HG02885 (cell line): ENCODE measurements around the gene XPO4.
"Not testable (repeated sequence)": the region's sequence is repeated elsewhere in the genome, so short reads cannot be mapped to it uniquely, and the experiment has no call there.

Experiments used
- ATAC-seq: cut with Tn5 transposase; IDR thresholded peaks from one replicate; pipeline ENCODE4 v1.9.1; 2021; ENCODE audit warnings: mild to moderate bottlenecking; ENCODE audit not compliant: unreplicated experiment, poor library complexity

Gene XPO4

GRCh38 chr13:20891768-20892167 lies 10.8 kb downstream of the XPO4 start:
- no peak for ATAC-seq

- no peak for ATAC-seq
Measured at GRCh38 chr13:20891034-20891433, 11.5 kb downstream of the XPO4 start.

- ATAC-seq = not testable (repeated sequence)
Measured at GRCh38 chr13:20890540-20890939, 12.0 kb downstream of the XPO4 start.

- ATAC-seq = no peak
Measured at GRCh38 chr13:20882206-20882605, 20.3 kb downstream of the XPO4 start.

GRCh38 chr13:20877902-20878301 lies 24.6 kb downstream of the XPO4 start:
- no peak for ATAC-seq

- ATAC-seq = not testable (repeated sequence)
Measured at GRCh38 chr13:20876802-20877201, 25.7 kb downstream of the XPO4 start.

- ATAC-seq = not testable (repeated sequence)
Measured at GRCh38 chr13:20874439-20874838, 28.1 kb downstream of the XPO4 start.

- ATAC-seq = no peak
Measured at GRCh38 chr13:20873348-20873747, 29.2 kb downstream of the XPO4 start.

GRCh38 chr13:20870829-20871228 lies 31.7 kb downstream of the XPO4 start:
- ATAC-seq = no peak

- ATAC-seq = no peak
Measured at GRCh38 chr13:20869540-20869939, 33.0 kb downstream of the XPO4 start.

- ATAC-seq = no peak
Measured at GRCh38 chr13:20867408-20867807, 35.1 kb downstream of the XPO4 start.

GRCh38 chr13:20861666-20862065 lies 40.9 kb downstream of the XPO4 start:
- ATAC-seq = not testable (repeated sequence)

- ATAC-seq = no peak
Measured at GRCh38 chr13:20860844-20861243, 41.7 kb downstream of the XPO4 start.

- no peak for ATAC-seq
Measured at GRCh38 chr13:20856650-20857049, 45.9 kb downstream of the XPO4 start.

GRCh38 chr13:20851844-20852402 lies 50.6 kb downstream of the XPO4 start:
- no peak for ATAC-seq

- ATAC-seq = no peak
Measured at GRCh38 chr13:20848944-20849343, 53.6 kb downstream of the XPO4 start.

GRCh38 chr13:20848203-20848602 lies 54.3 kb downstream of the XPO4 start:
- no peak for ATAC-seq

- no peak for ATAC-seq
Measured at GRCh38 chr13:20847296-20847695, 55.2 kb downstream of the XPO4 start.

- no peak for ATAC-seq
Measured at GRCh38 chr13:20843166-20843565, 59.4 kb downstream of the XPO4 start.

- ATAC-seq = no peak
Measured at GRCh38 chr13:20840568-20840967, 62.0 kb downstream of the XPO4 start.

- no peak for ATAC-seq
Measured at GRCh38 chr13:20833900-20834679, 68.5 kb downstream of the XPO4 start.

- no peak for ATAC-seq
Measured at GRCh38 chr13:20832861-20833260, 69.7 kb downstream of the XPO4 start.
